WTC11 (cell line): ENCODE data around the gene NDUFA13. TPM values are rescaled to one million over a fixed set of nuclear protein-coding genes. Genes with fewer than 3 reads are reported as not detected.

Source experiments
- ATAC-seq: fragments of 200-7000 bp; cut with Tn5 transposase; 2 replicates; pipeline ENCODE4 v1.10.0; 2021; ENCODE audit warnings: mild to moderate bottlenecking, moderate library complexity
- CTCF ChIA-PET: fragments of 300-600 bp; sonication (Branson Sonifier 250); formaldehyde crosslinking; loops from one replicate; lab custom pipeline; 2021; ENCODE audit warnings: antibody characterized with exemption; lab: Charles Lee
- POLR2A ChIA-PET: fragments of 350-600 bp; sonication (Branson Sonifier 250); formaldehyde crosslinking; loops from one replicate; lab custom pipeline; 2021; ENCODE audit warnings: antibody characterized with exemption; lab: Charles Lee
- DNase-seq: peaks from one replicate; pipeline ENCODE4 v3.0.0; 2021; ENCODE audit warnings: low spot score
- H3K27ac Mint-ChIP-seq: 2 replicates; pipeline ENCODE4 v1.8.0; 2021; ENCODE audit warnings: mixed read lengths
- H3K27me3 Mint-ChIP-seq: 2 replicates; pipeline ENCODE4 v1.8.0; 2021; ENCODE audit warnings: low read depth, mild to moderate bottlenecking, moderate library complexity, mixed read lengths
- H3K36me3 Mint-ChIP-seq: 2 replicates; pipeline ENCODE4 v1.8.0; 2021; ENCODE audit warnings: mixed read lengths
- H3K4me1 Mint-ChIP-seq: 2 replicates; pipeline ENCODE4 v1.8.0; 2022; ENCODE audit warnings: mixed read lengths
- H3K4me3 Mint-ChIP-seq: 2 replicates; pipeline ENCODE4 v1.8.0; 2021; ENCODE audit warnings: mild to moderate bottlenecking, moderate library complexity, mixed read lengths
- H3K9me3 Mint-ChIP-seq: 2 replicates; pipeline ENCODE4 v1.8.0; 2021; ENCODE audit warnings: mixed read lengths
- ATF1 ChIP-seq: sonication (generic); formaldehyde crosslinking; IDR thresholded peaks from 2 replicates; pipeline ENCODE4 v1.8.1; 2023; ENCODE audit warnings: mild to moderate bottlenecking, moderate library complexity, missing genetic modification reagents
- CREB1 ChIP-seq: sonication (generic); formaldehyde crosslinking; IDR thresholded peaks from 2 replicates; pipeline ENCODE4 v1.8.0; 2023; ENCODE audit warnings: mild to moderate bottlenecking, missing genetic modification reagents
- ELF4 ChIP-seq: sonication (generic); formaldehyde crosslinking; IDR thresholded peaks from 2 replicates; pipeline ENCODE4 v1.8.1; 2022; ENCODE audit warnings: low read depth, mild to moderate bottlenecking, moderate library complexity, missing genetic modification reagents
- ESRRA ChIP-seq: sonication (generic); formaldehyde crosslinking; IDR thresholded peaks from 2 replicates; pipeline ENCODE4 v1.8.1; 2022; ENCODE audit warnings: mild to moderate bottlenecking, missing genetic modification reagents, borderline replicate concordance
- IRF1 ChIP-seq: sonication (generic); formaldehyde crosslinking; IDR thresholded peaks from 2 replicates; pipeline ENCODE4 v1.8.0; 2023; ENCODE audit warnings: missing genetic modification reagents
- MLX ChIP-seq: sonication (generic); formaldehyde crosslinking; IDR thresholded peaks from 2 replicates; pipeline ENCODE4 v1.8.1; 2023; ENCODE audit warnings: mild to moderate bottlenecking, missing genetic modification reagents, moderate library complexity
- TEAD1 ChIP-seq: sonication (generic); formaldehyde crosslinking; IDR thresholded peaks from 2 replicates; pipeline ENCODE4 v1.8.0; 2022; ENCODE audit warnings: mild to moderate bottlenecking, missing genetic modification reagents
- ZNF425 ChIP-seq: fragments of 250-450 bp; sonication (Bioruptor Pico); conservative IDR thresholded peaks from 2 replicates; pipeline ENCODE4 v1.9.0; 2021; ENCODE audit warnings: mild to moderate bottlenecking
- ZNF671 ChIP-seq: fragments of 250-450 bp; sonication (Bioruptor Pico); IDR thresholded peaks from 2 replicates; pipeline ENCODE4 v1.8.0; 2021; ENCODE audit warnings: mild to moderate bottlenecking
- total RNA-seq: library from RNA; stranded (reverse); gene quantifications from 3 replicates; pipeline ENCODE4 v1.2.3, GENCODE V29; 2021

NDUFA13 gene
- total RNA-seq, 1 experiment from 2014 or later: 519 TPM

- TF ChIP-seq MLX (CRISPR knock-in tag) (no peak), ELF4 (CRISPR knock-in tag) (no peak)
- TF ChIP-seq, all 79 proteins: peak for 0
Observed at GRCh38 chr19:19571071-19571786, 55.2 kb downstream of the NDUFA13 start (continued).

GRCh38 chr19:19575411-19575810 lies 59.4 kb downstream of the NDUFA13 start:
- Mint-ChIP-seq H3K27ac (no peak overlapping the region), H3K4me3 (no peak overlapping the region), H3K27me3 (no peaks in the 10 kb centered on the region; the same call in 1 of the 2 replicates), H3K4me1 (peaks cover 7% of the 10 kb centered on the region), H3K9me3 (no peaks in the 10 kb centered on the region), H3K36me3 (no peaks in the 10 kb centered on the region)
- TF ChIP-seq CREB1 (CRISPR knock-in tag): no peak
- TF ChIP-seq IRF1 (CRISPR knock-in tag): no peak
- TF ChIP-seq ZNF671: no peak
- TF ChIP-seq ESRRA (CRISPR knock-in tag): no peak
- TF ChIP-seq ZNF425 (CRISPR knock-in tag): no peak
- no peak for TF ChIP-seq TEAD1 (CRISPR knock-in tag)
- no peak for TF ChIP-seq ATF1 (CRISPR knock-in tag)
- peak; percentile 81 for ATAC-seq
- ChIA-PET POLR2A (no interaction called here), CTCF (interaction anchor here (1.5 to 1.8 kb wide), 2 partner anchors 22 to 43 kb away, joined by 3 to 4 read pairs; no protein-coding TSS in a partner anchor)
- DNase-seq: no peak

Other genes starting within 250 kb of the NDUFA13 start
- 4.5 to 7.6 TPM (median 6.0 TPM) in 3 replicates for gene TM6SF2, start 242.9 kb upstream of the NDUFA13 start, total RNA-seq
- gene SUGP1, start 195.7 kb upstream of the NDUFA13 start, total RNA-seq: 72.1 to 81.3 TPM (median 72.5 TPM) in 3 replicates
- gene MAU2, start 195.4 kb upstream of the NDUFA13 start, total RNA-seq: 47.8 to 56.8 TPM (median 50.3 TPM) in 3 replicates
- 186 to 209 TPM (median 189 TPM) in 3 replicates for gene GATAD2A, start 110.5 kb upstream of the NDUFA13 start, total RNA-seq
- gene TSSK6, start 677 bp upstream of the NDUFA13 start, total RNA-seq: 4.7 to 7.8 TPM (median 7.7 TPM) in 3 replicates
- gene YJEFN3, start 12.7 kb downstream of the NDUFA13 start, total RNA-seq: 10.2 to 11.9 TPM (median 11.1 TPM) in 3 replicates
- gene CILP2, start 22.0 kb downstream of the NDUFA13 start, total RNA-seq: 7.9 to 10.6 TPM (median 10.1 TPM) in 3 replicates
- gene PBX4, start 102.5 kb downstream of the NDUFA13 start, total RNA-seq: 3.2 to 4.5 TPM (median 3.5 TPM) in 3 replicates
- gene LPAR2, start 112.0 kb downstream of the NDUFA13 start, total RNA-seq: 42.9 to 45.1 TPM (median 44.5 TPM) in 3 replicates
- 19.8 to 23.0 TPM (median 21.9 TPM) in 3 replicates for gene GMIP, start 127.4 kb downstream of the NDUFA13 start, total RNA-seq
- 63.4 to 82.6 TPM (median 64.3 TPM) in 3 replicates for gene ATP13A1, start 147.5 kb downstream of the NDUFA13 start, total RNA-seq
- gene ZNF101, start 152.6 kb downstream of the NDUFA13 start, total RNA-seq: 51.3 to 54.0 TPM (median 51.4 TPM) in 3 replicates
- gene ZNF14, start 216.9 kb downstream of the NDUFA13 start, total RNA-seq: 5.7 to 6.6 TPM (median 6.6 TPM) in 3 replicates